Measurements from ENCODE around the gene EXOSC6.
"Not testable (repeated sequence)": the region's sequence is repeated elsewhere in the genome, so short reads cannot be mapped to it uniquely, and the experiment has no call there.

Gene EXOSC6

GRCh38 chr16:70251629-70252354, at the start of gene EXOSC6:
EXOSC6 (minus strand) TSS chr16:70251940; CDS start chr16:70251900, 40 bp downstream.
- DNase-seq: peak; percentile 93

DNA sequence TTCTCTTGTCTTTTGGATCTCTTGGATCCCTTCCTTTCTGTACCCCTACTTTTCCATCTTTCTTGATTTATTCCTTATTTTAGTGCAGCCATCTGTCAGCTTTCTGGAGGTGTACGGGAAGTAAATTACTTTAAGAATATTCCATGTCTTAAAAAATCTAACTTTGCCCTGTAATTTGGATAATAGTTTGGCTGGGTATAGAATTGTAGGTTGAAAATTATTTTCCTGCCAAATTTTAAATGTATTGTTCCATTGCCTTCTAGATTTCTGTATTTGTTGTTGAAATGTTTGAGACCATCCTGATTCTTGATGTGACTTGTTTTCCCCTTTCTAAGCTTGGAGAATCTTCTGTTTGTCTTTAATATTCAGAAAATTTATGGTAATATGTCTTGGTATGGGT, 49.4 kb upstream of the EXOSC6 start:
- no peak for DNase-seq

DNA sequence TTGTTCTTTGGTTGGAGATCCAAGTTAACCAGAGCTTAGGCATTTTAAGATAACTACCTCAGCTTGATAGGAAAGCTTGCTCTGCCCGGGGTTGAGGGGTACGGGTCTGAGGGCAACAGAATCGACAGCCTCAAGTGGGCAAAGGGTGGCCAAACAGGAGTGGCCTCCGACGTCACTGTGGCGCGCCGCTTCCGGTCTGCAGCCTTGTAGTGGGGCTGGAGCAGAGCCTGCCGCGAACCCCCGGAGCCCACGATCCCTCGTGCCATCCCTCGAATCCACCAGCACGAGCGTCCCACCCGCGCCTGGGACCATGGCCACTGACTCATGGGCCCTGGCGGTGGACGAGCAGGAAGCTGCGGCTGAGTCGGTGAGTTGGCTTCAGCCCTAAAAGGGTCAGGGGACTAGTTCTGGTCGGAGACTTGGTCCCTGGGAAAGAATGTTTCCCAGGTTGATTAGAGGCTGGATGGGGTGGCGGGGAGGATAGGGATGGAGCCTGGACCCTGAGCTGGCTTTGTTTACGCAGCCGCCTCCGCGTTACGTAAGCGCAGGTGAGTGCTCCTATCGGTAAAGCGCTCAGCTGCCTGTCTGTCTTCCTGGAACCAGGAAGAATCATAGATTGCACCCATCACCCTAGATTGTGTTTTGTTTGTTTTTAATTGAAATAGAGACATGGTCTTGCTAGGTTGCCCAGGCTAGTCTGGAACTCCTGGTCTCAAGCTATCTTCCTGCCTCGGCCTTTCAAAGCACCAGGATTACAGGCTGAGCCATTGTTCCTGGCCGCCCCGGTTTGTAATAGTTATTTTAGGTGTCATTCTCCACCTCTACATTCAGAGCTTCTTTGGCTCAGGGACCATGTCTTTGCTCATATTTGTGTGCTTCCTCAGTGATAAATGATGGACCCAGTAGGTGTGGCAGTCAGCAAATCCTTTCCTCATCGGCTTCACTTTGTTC, 47.5 kb upstream of the EXOSC6 start, which contains the start of gene DDX19B:
TSS of gene DDX19B (plus strand) at position 199 of the 951 bp plus-strand sequence. CDS start at position 311, 112 bp downstream.
- DNase-seq: peak; percentile 65 to 69

- no peak for DNase-seq
These were observed 43.9 kb upstream of the EXOSC6 start for GRCh38 chr16:70295634-70296033.

DNA sequence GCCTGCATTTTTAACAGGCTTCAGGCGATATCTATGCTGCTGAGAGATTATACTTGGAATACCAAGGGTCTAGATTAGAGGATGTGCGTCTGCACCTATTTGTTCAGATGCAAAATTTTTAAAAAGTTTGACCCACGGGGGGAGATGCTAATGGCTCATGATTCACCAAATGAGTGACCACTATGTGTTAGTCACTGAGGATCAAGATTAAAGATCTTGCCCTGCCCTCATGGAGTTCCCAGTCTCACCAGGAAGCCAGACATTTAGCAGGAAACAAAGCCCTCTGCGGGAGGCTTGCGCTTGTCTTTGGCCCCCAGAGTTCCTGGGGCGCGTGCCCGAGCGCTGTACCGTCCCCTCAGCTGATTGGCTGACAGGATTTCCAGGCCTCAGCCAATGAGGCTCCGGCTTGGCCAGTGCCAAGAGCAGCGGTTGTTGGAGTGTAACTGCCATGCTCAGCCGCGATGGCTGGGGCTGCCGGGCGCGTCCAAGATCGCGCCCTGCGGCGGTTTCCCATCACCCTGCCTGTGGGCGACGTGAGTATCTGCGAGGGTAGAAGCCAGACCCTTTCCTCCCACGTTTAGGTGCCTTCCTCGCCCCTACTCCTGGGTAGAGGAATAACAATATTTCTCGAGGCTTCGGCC, 42.8 kb upstream of the EXOSC6 start:
- DNase-seq: no peak

DNA sequence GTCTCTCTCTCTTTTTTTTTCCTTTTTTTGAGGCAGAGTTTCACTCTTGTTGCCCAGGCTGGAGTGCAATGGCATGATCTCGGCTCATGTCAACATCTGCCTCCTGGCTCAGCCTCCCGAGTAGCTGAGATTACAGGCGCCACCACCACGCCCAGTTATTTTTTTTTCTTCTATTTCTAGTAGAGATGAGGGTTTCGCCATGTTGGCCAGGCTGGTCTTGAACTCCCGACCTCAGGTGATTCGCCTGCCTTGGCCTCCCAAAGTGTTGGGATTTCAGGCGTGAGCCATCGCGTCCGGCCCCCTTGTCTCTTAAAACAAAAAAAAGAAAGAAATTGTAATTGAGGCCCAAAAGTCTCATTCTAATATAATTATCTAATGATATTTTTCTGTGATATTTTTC, 40.4 kb upstream of the EXOSC6 start:
- DNase-seq: not testable (repeated sequence)

DNA sequence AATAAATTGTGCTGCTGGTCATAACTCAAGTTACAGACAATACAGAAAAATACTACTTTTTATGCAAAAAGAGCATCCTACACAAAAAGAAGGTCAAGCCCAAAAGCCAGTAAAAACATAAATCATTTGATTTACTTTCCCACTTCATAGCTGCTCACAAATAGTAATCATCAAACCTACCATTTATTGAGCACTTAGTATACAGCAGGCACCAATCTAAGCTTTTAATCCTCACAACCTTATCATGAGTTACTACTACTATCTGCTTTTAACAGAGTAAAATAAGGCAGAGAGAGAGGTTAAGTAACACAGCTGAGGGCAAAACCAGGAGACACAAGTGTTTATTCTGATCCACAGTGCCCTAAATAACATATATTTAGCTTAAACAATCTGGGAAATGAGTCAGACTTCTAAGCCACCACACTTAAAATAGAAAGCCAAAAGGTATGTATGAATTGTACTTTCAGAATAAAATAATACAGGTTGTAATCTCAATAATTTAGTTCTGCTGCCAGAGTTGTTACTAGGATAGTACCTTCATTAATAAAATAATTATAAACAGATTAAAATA, 39.3 kb upstream of the EXOSC6 start:
- DNase-seq: no peak

GRCh38 chr16:70289229-70290094, 37.7 kb upstream of the EXOSC6 start, which contains the start of gene AARS1:
AARS1 (minus strand) TSS chr16:70289506; CDS start chr16:70282763, 6,743 bp downstream.
- peak; percentile 98 to 99 for DNase-seq

DNA sequence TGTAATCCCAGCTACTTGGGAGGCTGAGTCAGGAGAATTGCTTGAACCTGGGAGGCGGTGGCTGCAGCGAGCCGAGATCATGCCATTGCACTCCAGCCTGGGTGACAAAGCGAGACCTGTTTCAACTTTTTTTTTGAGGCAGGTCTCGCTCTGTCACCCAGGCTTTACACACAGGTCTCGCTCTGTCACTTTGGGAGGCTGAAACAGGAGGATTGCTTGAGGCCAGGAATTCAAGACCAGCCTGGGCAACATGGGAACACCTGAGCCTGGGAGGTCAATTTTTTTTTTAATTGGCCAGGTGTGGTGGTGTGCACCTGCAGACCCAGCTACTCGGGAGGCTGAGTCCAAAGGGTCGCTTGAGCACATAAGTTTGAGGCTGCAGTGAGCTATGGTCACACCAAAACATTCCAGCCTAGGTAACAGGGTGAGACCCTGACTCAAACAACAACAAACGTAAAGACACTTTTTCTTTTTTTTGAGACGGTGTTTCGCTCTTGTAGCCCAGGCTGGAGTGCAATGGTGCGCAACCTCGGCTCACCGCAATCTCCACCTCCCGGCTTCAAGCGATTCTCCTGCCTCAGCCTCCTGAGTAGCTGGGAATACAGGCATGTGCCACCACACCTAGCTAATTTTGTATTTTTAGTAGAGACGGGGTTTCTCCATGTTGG, 35.7 kb upstream of the EXOSC6 start:
- not testable (repeated sequence) for DNase-seq

DNA sequence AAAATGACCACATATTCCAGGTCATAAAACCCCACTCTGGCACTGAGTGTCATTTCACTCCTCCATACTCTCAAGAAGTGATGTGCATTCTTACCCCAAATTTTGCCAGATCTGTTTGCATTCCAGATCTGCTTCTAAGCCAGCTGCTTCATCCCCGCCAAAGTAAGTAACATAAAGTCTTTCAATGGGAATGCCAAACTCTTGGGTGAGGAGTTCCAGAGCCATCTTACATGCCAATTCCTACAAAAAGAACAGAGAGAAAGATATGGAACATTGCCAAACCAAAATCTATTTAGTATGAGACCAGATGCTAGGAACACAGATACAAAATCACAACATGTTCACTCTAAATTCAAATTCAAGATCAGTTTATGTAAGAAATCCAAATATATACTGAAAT, 24.7 kb upstream of the EXOSC6 start:
- no peak for DNase-seq

DNA sequence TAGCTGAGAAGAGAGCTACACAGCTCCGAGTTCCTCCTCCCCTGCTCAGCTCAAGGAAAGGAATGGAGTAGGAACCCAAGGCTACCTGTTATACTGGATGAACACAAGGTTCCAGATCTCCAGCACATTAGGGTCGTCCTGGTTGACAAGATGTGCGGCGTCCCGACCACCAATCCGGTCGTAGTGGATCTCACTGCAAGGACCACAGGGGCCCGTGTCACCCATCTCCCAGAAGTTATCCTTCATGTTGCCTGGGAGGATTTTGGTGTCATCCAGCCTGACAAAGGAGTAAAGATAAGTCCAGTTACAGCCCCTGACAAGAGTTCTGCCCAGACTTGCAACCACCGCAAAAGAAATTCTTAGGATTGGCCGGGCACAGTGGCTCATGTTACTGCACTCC, 20.0 kb upstream of the EXOSC6 start:
- no peak for DNase-seq

DNA sequence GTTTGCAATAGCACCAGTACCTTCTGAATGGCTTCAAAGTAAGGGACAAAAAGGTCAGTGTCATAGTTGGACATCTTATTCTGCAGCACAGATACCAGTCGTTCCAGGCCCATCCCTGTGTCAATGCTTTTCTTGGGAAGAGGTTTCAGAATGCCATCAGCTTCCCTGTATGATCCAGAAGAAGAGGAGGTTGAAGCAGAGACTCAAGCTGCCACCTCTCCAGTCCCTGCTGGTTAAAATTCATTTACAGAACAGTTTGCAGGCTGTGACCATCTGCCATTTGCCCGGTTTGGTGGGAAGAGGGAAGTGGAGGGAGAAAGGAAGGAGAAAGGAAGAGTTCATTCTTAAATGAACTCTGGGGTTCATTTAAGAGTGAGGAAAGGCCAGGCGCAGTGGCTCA, 18.4 kb upstream of the EXOSC6 start:
- no peak for DNase-seq

- DNase-seq: no peak
These were observed 17.7 kb upstream of the EXOSC6 start for GRCh38 chr16:70269471-70269870.

- not testable (repeated sequence) for DNase-seq
These were observed 16.2 kb upstream of the EXOSC6 start for GRCh38 chr16:70267922-70268321.

GRCh38 chr16:70267516-70267915, 15.8 kb upstream of the EXOSC6 start:
- DNase-seq: peak; percentile 29 to 42

DNA sequence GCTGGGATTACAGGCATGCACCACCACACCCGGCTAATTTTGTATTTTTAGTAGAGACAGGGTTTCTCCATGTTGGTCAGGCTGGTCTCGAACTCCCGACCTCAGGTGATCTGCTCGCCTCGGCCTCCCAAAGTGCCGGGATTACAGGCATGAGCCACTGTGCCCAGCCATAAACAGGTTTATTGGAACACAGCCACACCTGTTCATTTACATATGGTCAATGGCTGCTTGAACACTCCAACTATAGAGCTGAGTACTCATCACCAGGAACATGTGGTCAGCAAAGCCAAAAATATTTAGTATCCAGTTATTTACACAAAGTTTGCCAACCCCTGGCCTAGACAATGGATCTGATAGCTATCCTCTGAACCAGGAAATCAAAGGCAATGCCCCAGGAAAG, 8.2 kb upstream of the EXOSC6 start:
- not testable (repeated sequence) for DNase-seq

GRCh38 chr16:70258946-70259345, 7.2 kb upstream of the EXOSC6 start:
- DNase-seq: no peak

GRCh38 chr16:70258065-70258464, 6.3 kb upstream of the EXOSC6 start:
- no peak for DNase-seq

GRCh38 chr16:70257391-70257790, 5.7 kb upstream of the EXOSC6 start:
- DNase-seq: no peak

DNA sequence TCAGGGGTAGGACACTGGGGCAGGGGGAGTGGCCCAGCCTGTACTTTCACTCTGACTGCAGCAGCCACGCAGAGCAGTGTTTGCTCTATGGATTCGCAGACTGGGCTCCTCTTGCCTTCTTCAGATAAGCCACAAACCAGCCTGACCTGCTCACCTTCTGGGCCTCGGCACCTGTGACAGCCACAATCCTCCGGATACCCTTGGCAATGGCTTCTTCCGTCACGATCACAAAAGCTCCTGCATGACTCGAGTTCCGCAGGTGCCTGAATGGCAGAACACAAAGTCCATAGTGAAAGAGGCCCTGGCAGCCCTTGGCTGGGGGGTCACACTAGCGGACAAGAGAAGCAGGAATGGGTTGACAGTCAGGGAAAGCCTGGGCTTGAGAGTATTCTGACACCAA, 3.8 kb upstream of the EXOSC6 start:
- no peak for DNase-seq

- DNase-seq: no peak
These were observed 3.2 kb upstream of the EXOSC6 start for GRCh38 chr16:70254965-70255286.
